GM21367 (cell line): ENCODE results near the gene HLCS.
"Not testable (repeated sequence)": the region's sequence is repeated elsewhere in the genome, so short reads cannot be mapped to it uniquely, and the experiment has no call there.

ENCODE experiments used
- ATAC-seq: cut with Tn5 transposase; IDR thresholded peaks from one replicate; pipeline ENCODE4 v1.9.1; 2021; ENCODE audit not compliant: unreplicated experiment

The HLCS gene

GRCh38 chr21:36816026-36816425 lies 150.4 kb downstream of the HLCS start:
- not testable (repeated sequence) for ATAC-seq

GRCh38 chr21:36815284-36815683 lies 151.2 kb downstream of the HLCS start:
- ATAC-seq, result no peak

- ATAC-seq, result no peak
Observed at GRCh38 chr21:36813052-36813451, 153.4 kb downstream of the HLCS start.

GRCh38 chr21:36811762-36812161 lies 154.7 kb downstream of the HLCS start:
- ATAC-seq, result no peak

- ATAC-seq, result no peak
Observed at GRCh38 chr21:36810443-36810842, 156.0 kb downstream of the HLCS start.

- no peak for ATAC-seq
Observed at GRCh38 chr21:36807422-36807928, 159.0 kb downstream of the HLCS start.

- ATAC-seq, result no peak
Observed at GRCh38 chr21:36806103-36806502, 160.4 kb downstream of the HLCS start.

- ATAC-seq, result no peak
Observed at GRCh38 chr21:36804874-36805611, 161.4 kb downstream of the HLCS start.

GRCh38 chr21:36803816-36804439 lies 162.5 kb downstream of the HLCS start:
- no peak for ATAC-seq

- no peak for ATAC-seq
Observed at GRCh38 chr21:36803051-36803645, 163.3 kb downstream of the HLCS start.

- no peak for ATAC-seq
Observed at GRCh38 chr21:36800734-36801133, 165.7 kb downstream of the HLCS start.

- no peak for ATAC-seq
Observed at GRCh38 chr21:36799869-36800268, 166.6 kb downstream of the HLCS start.

GRCh38 chr21:36798491-36798890 lies 168.0 kb downstream of the HLCS start:
- no peak for ATAC-seq

GRCh38 chr21:36796070-36796469 lies 170.4 kb downstream of the HLCS start:
- ATAC-seq, result no peak

GRCh38 chr21:36792505-36792967 lies 173.9 kb downstream of the HLCS start:
- ATAC-seq, result no peak

GRCh38 chr21:36791695-36792470 lies 174.6 kb downstream of the HLCS start:
- no peak for ATAC-seq

- no peak for ATAC-seq
Observed at GRCh38 chr21:36791180-36791579, 175.3 kb downstream of the HLCS start.

GRCh38 chr21:36790616-36791015 lies 175.9 kb downstream of the HLCS start:
- ATAC-seq, result no peak

GRCh38 chr21:36788120-36788638 lies 178.3 kb downstream of the HLCS start:
- ATAC-seq, result no peak

GRCh38 chr21:36786186-36786585 lies 180.3 kb downstream of the HLCS start:
- ATAC-seq, result no peak

- no peak for ATAC-seq
Observed at GRCh38 chr21:36785615-36786014, 180.9 kb downstream of the HLCS start.
